Mononuclear cell (primary cell): ENCODE measurements around the gene PDE6D. TPM values are rescaled to one million over a fixed set of nuclear protein-coding genes. Genes with fewer than 3 reads are reported as not detected.
A peak's percentile ranks its signal among the peaks of the same experiment; 100 is the strongest.
"Not testable (repeated sequence)": the region's sequence is repeated elsewhere in the genome, so short reads cannot be mapped to it uniquely, and the experiment has no call there.

Experiments
- H3K27me3 ChIP-seq: 2 replicates; pipeline ENCODE4 v1.6.0; 2011; ENCODE audit warnings: low read length, control low read depth; ENCODE audit not compliant: insufficient read depth
- H3K4me1 ChIP-seq: 2 replicates; pipeline ENCODE4 v1.5.1; 2011; ENCODE audit warnings: mild to moderate bottlenecking, low read length, control low read depth; ENCODE audit not compliant: insufficient read depth
- H3K4me3 ChIP-seq: 2 replicates; pipeline ENCODE4 v1.5.1; 2011; ENCODE audit warnings: mild to moderate bottlenecking, low read length, moderate library complexity
- H3K9me3 ChIP-seq: 2 replicates; pipeline ENCODE4 v1.5.1; 2011; ENCODE audit warnings: low read depth, mild to moderate bottlenecking, control low read depth, low read length
- total RNA-seq: library from RNA; depleted of rRNA; stranded (reverse); fragments of >200 nt; gene quantifications from one replicate; pipeline ENCODE4 v1.2.3, GENCODE V29; 2012

Gene PDE6D
- total RNA-seq, 1 donor, result 11.5 TPM

- Histone ChIP-seq H3K4me1 (peaks cover 48% of the 10 kb centered on the region), H3K4me3 (no peak overlapping the region), H3K9me3 (no peaks in the 10 kb centered on the region), H3K27me3 (no peaks in the 10 kb centered on the region)
Measured at GRCh38 chr2:231716666-231717280, 64.3 kb downstream of the PDE6D start.

GRCh38 chr2:231715988-231716616 is 65.0 kb downstream of the PDE6D start:
- H3K4me3 ChIP-seq, result no peak overlapping the region
- no peaks in the 10 kb centered on the region for H3K9me3 ChIP-seq
- no peaks in the 10 kb centered on the region for H3K27me3 ChIP-seq
- peaks cover 53% of the 10 kb centered on the region for H3K4me1 ChIP-seq

- no peak overlapping the region for H3K4me3 ChIP-seq
- no peaks in the 10 kb centered on the region for H3K9me3 ChIP-seq
- no peaks in the 10 kb centered on the region for H3K27me3 ChIP-seq
- peaks cover 52% of the 10 kb centered on the region for H3K4me1 ChIP-seq
Measured at GRCh38 chr2:231715499-231715837, 65.6 kb downstream of the PDE6D start.

GRCh38 chr2:231714639-231715498 is 66.2 kb downstream of the PDE6D start:
- H3K27me3 ChIP-seq, result no peaks in the 10 kb centered on the region
- H3K4me1 ChIP-seq, result peaks cover 54% of the 10 kb centered on the region
- H3K4me3 ChIP-seq, result no peak overlapping the region
- no peaks in the 10 kb centered on the region for H3K9me3 ChIP-seq

GRCh38 chr2:231713730-231714638 is 67.1 kb downstream of the PDE6D start:
- H3K4me3 ChIP-seq, result no peak overlapping the region
- H3K27me3 ChIP-seq, result no peaks in the 10 kb centered on the region
- no peaks in the 10 kb centered on the region for H3K9me3 ChIP-seq
- peaks cover 60% of the 10 kb centered on the region for H3K4me1 ChIP-seq

GRCh38 chr2:231713406-231713729 is 67.7 kb downstream of the PDE6D start:
- H3K4me3 ChIP-seq, H3K9me3 ChIP-seq, H3K27me3 ChIP-seq: not testable (repeated sequence)
- H3K4me1 ChIP-seq, result peaks cover 60% of the 10 kb centered on the region

- H3K4me1 ChIP-seq, result peaks cover 54% of the 10 kb centered on the region
- H3K27me3 ChIP-seq, H3K9me3 ChIP-seq, H3K4me3 ChIP-seq: not testable (repeated sequence)
Measured at GRCh38 chr2:231712451-231713021, 68.5 kb downstream of the PDE6D start.

GRCh38 chr2:231711677-231712450 is 69.2 kb downstream of the PDE6D start:
- Histone ChIP-seq H3K27me3 (no peaks in the 10 kb centered on the region), H3K4me3 (peak overlapping the region; percentile 99), H3K4me1 (peaks cover 55% of the 10 kb centered on the region), H3K9me3 (no peaks in the 10 kb centered on the region)

GRCh38 chr2:231710799-231711676 is 70.0 kb downstream of the PDE6D start:
- Histone ChIP-seq H3K27me3 (no peaks in the 10 kb centered on the region), H3K9me3 (no peaks in the 10 kb centered on the region), H3K4me1 (peaks cover 58% of the 10 kb centered on the region), H3K4me3 (peak overlapping the region; percentile 99)

GRCh38 chr2:231709981-231710798 is 70.9 kb downstream of the PDE6D start:
- peak overlapping the region; percentile 99 for H3K4me3 ChIP-seq
- H3K4me1 ChIP-seq, result peaks cover 63% of the 10 kb centered on the region
- H3K27me3 ChIP-seq, result no peaks in the 10 kb centered on the region
- H3K9me3 ChIP-seq, result no peaks in the 10 kb centered on the region

GRCh38 chr2:231709636-231709980 is 71.5 kb downstream of the PDE6D start:
- Histone ChIP-seq H3K4me3 (peak overlapping the region; percentile 99), H3K4me1 (peaks cover 61% of the 10 kb centered on the region)

GRCh38 chr2:231708773-231709635 is 72.1 kb downstream of the PDE6D start:
- Histone ChIP-seq H3K4me1 (peaks cover 55% of the 10 kb centered on the region), H3K27me3 (no peaks in the 10 kb centered on the region), H3K9me3 (no peaks in the 10 kb centered on the region), H3K4me3 (peak overlapping the region; percentile 99)

More at GRCh38 chr2:231709636-231709980, 71.5 kb downstream of the PDE6D start:
- no peaks in the 10 kb centered on the region for H3K9me3 ChIP-seq
- no peaks in the 10 kb centered on the region for H3K27me3 ChIP-seq
